IMR-90 (cell line): ENCODE measurements around the gene ELOVL1. TPM values are rescaled to one million over a fixed set of nuclear protein-coding genes. Genes with fewer than 3 reads are reported as not detected.

Experiments
- ATAC-seq: fragments of 200-7000 bp; cut with Tn5 transposase; 2 replicates; pipeline ENCODE4 v1.9.1; 2020; ENCODE audit warnings: low read depth, mild to moderate bottlenecking, moderate library complexity
- BruUV-seq: library from RNA; stranded (reverse); fragments of 400-500 nt; replicated peaks from 2 replicates; lab custom pipeline; 2021; lab: Mats Ljungman, UMichigan
- CTCF ChIA-PET: fragments of 300-600 bp; formaldehyde crosslinking; extraction: SDS; loops from one replicate; lab custom pipeline; 2021; ENCODE audit warnings: antibody characterized with exemption; lab: Yijun Ruan, JAX
- POLR2A ChIA-PET: fragments of 300-600 bp; sonication (Branson Sonifier 250); formaldehyde crosslinking; loops from one replicate; lab custom pipeline; 2022; ENCODE audit warnings: antibody characterized with exemption; ENCODE audit not compliant: unreplicated experiment; lab: Charles Lee
- DNase-seq: peaks from one replicate; pipeline ENCODE4 v3.0.0; 2013
- H2AFZ ChIP-seq: replicated peaks from 2 replicates; pipeline ENCODE3; 2013; ENCODE audit warnings: low read length, mild to moderate bottlenecking; ENCODE audit not compliant: poor library complexity
- H2AK5ac ChIP-seq: 2 replicates; pipeline ENCODE4 v1.6.1; 2013; ENCODE audit warnings: low read depth, low read length, inconsistent platforms
- H2AK9ac ChIP-seq: replicated peaks from 2 replicates; pipeline ENCODE3; 2013; ENCODE audit warnings: mild to moderate bottlenecking, low read depth, low read length, moderate library complexity; ENCODE audit not compliant: poor library complexity
- H2BK120ac ChIP-seq: 2 replicates; pipeline ENCODE4 v1.6.1; 2013; ENCODE audit warnings: low read depth, low read length, inconsistent platforms
- H2BK15ac ChIP-seq: 3 replicates; pipeline ENCODE4 v1.6.1; 2013; ENCODE audit warnings: low read depth, low read length, inconsistent platforms
- H2BK20ac ChIP-seq: 2 replicates; pipeline ENCODE4 v1.6.1; 2013; ENCODE audit warnings: low read depth, mild to moderate bottlenecking, inconsistent platforms, low read length, moderate library complexity
- H2BK5ac ChIP-seq: 2 replicates; pipeline ENCODE4 v1.6.1; 2013; ENCODE audit warnings: mild to moderate bottlenecking, low read depth, low read length, inconsistent platforms; ENCODE audit not compliant: poor library complexity, severe bottlenecking
- H3K14ac ChIP-seq: replicated peaks from 2 replicates; pipeline ENCODE4 v1.6.1; 2013; ENCODE audit warnings: low read depth, low read length, inconsistent platforms
- H3K18ac ChIP-seq: 2 replicates; pipeline ENCODE4 v1.6.1; 2013; ENCODE audit warnings: low read depth, low read length, control low read depth
- H3K23ac ChIP-seq: 2 replicates; pipeline ENCODE4 v1.6.1; 2013; ENCODE audit warnings: low read depth, low read length, inconsistent platforms
- H3K27ac ChIP-seq: 2 replicates; pipeline ENCODE4 v1.5.1; 2013; ENCODE audit warnings: mild to moderate bottlenecking, control low read depth, low read length; ENCODE audit not compliant: insufficient read depth
- H3K27me3 ChIP-seq: 2 replicates; pipeline ENCODE4 v1.6.1; 2013; ENCODE audit warnings: low read length; ENCODE audit not compliant: control insufficient read depth, insufficient read depth
- H3K36me3 ChIP-seq: 2 replicates; pipeline ENCODE4 v1.6.1; 2013; ENCODE audit warnings: low read length, mixed read lengths; ENCODE audit not compliant: control insufficient read depth, insufficient read depth
- H3K4ac ChIP-seq: 2 replicates; pipeline ENCODE4 v1.6.1; 2013; ENCODE audit warnings: low read depth, low read length, inconsistent platforms
- H3K4me1 ChIP-seq: 2 replicates; pipeline ENCODE4 v1.6.1; 2013; ENCODE audit warnings: low read length, mixed read lengths; ENCODE audit not compliant: control insufficient read depth, insufficient read depth
- H3K4me2 ChIP-seq: 2 replicates; pipeline ENCODE4 v1.6.1; 2013; ENCODE audit warnings: low read depth, mild to moderate bottlenecking, control low read depth, low read length, moderate library complexity
- H3K4me3 ChIP-seq: 2 replicates; pipeline ENCODE4 v1.5.1; 2013; ENCODE audit warnings: low read depth, mild to moderate bottlenecking, control low read depth, low read length, moderate library complexity; ENCODE audit not compliant: insufficient read depth
- H3K56ac ChIP-seq: 2 replicates; pipeline ENCODE4 v1.6.1; 2013; ENCODE audit warnings: low read length, inconsistent platforms; ENCODE audit not compliant: insufficient read depth; ENCODE audit errors: extremely low read depth
- H3K79me1 ChIP-seq, 2 experiments: 2 replicates each; pipeline ENCODE4 v1.6.1; 2013; ENCODE audit warnings: low read length in 2 of 2, inconsistent platforms in 1 of 2, low read depth in 1 of 2
- H3K9ac ChIP-seq: 2 replicates; pipeline ENCODE4 v1.6.1; 2013; ENCODE audit warnings: low read depth, low read length, control low read depth
- H3K9me1 ChIP-seq: 2 replicates; pipeline ENCODE4 v1.6.1; 2013; ENCODE audit warnings: low read length, inconsistent platforms; ENCODE audit not compliant: insufficient read depth
- H3K9me3 ChIP-seq: 2 replicates; pipeline ENCODE4 v1.6.1; 2013; ENCODE audit warnings: low read length; ENCODE audit not compliant: control insufficient read depth, insufficient read depth
- H4K20me1 ChIP-seq: 2 replicates; pipeline ENCODE4 v1.6.1; 2013; ENCODE audit warnings: low read length, inconsistent platforms; ENCODE audit not compliant: insufficient read depth
- H4K5ac ChIP-seq: 2 replicates; pipeline ENCODE4 v1.6.1; 2013; ENCODE audit warnings: mild to moderate bottlenecking, low read depth, low read length, control low read depth
- H4K8ac ChIP-seq, 2 experiments: 2 replicates each; pipeline ENCODE4 v1.6.1; 2013; ENCODE audit warnings: low read depth in 2 of 2, low read length in 2 of 2, control low read depth in 1 of 2, inconsistent platforms in 1 of 2
- H4K91ac ChIP-seq: 2 replicates; pipeline ENCODE4 v1.6.1; 2013; ENCODE audit warnings: low read depth, low read length, inconsistent platforms; ENCODE audit not compliant: insufficient read depth
- CEBPB ChIP-seq: IDR thresholded peaks from 2 replicates; pipeline ENCODE4 v1.6.1; 2012; ENCODE audit warnings: low read depth, low read length, improper control_type of control experiment
- FOS ChIP-seq: fragments of 150-350 bp; IDR thresholded peaks from 2 replicates; pipeline ENCODE4 v1.6.1; 2016; ENCODE audit warnings: low read depth, low read length
- NFE2L2 ChIP-seq: fragments of 150-350 bp; IDR thresholded peaks from 2 replicates; pipeline ENCODE4 v1.6.1; 2016; ENCODE audit warnings: low read depth, mild to moderate bottlenecking, low read length
- RAD21 ChIP-seq: IDR thresholded peaks from 2 replicates; pipeline ENCODE4 v1.6.1; 2012; ENCODE audit warnings: low read length, improper control_type of control experiment
- RFX5 ChIP-seq: IDR thresholded peaks from 2 replicates; pipeline ENCODE4 v1.8.0; 2012; ENCODE audit warnings: low read depth, mild to moderate bottlenecking, low read length, moderate library complexity
- WGBS, 2 experiments: methylation state at CpG; one replicate each; pipeline versions ENCODE4 v1.1.5 to v1.1.7; 2013; ENCODE audit warnings: missing lambda C conversion rate in 2 of 2; ENCODE audit not compliant: insufficient read length in 1 of 2; ENCODE audit errors: extremely low coverage in 2 of 2; 5-methylcytosine and 5-hydroxymethylcytosine counted together
- dilution Hi-C: fragments of 300-500 bp; cut with HindIII; formaldehyde crosslinking; loops from one replicate; pipeline ENCODE4 v1.14.3; 2018; ENCODE audit warnings: low sequenced_read_pairs; ENCODE audit not compliant: unreplicated experiment
- in situ Hi-C: fragments of 300-500 bp; cut with MboI; formaldehyde crosslinking; loops from 3 replicates; pipeline ENCODE4 v1.14.3; 2019; ENCODE audit warnings: low sequenced_read_pairs, inconsistent platforms, mixed read lengths
- intact Hi-C: fragments of 100-400 bp; cut with micrococcal nuclease; formaldehyde crosslinking; loops from 2 replicates; pipeline ENCODE4 v1.10.0; 2022
- polyA plus RNA-seq, 3 experiments: library from polyadenylated mRNA; depleted of rRNA; stranded (reverse); fragments of >200 nt; gene quantifications; 2 replicates each; pipeline ENCODE4 v1.2.3, GENCODE V29; 2012; ENCODE audit warnings: low replicate concordance in 1 of 3
- total RNA-seq: library from RNA; depleted of rRNA; stranded (reverse); fragments of >200 nt; gene quantifications from 2 replicates; pipeline ENCODE4 v1.2.3, GENCODE V29; 2012
- TF ChIP-seq, protein P1 (sequence below): conservative IDR thresholded peaks from 2 replicates; pipeline ENCODE4 v1.5.1; 2012; ENCODE audit warnings: mild to moderate bottlenecking, low read depth, low read length, improper control_type of control experiment
- TF ChIP-seq, protein P2 (sequence below): fragments of 150-350 bp; IDR thresholded peaks from 2 replicates; pipeline ENCODE4 v1.6.1; 2017; ENCODE audit warnings: mild to moderate bottlenecking, antibody characterized with exemption, low read length, low read depth

Gene ELOVL1
- total and polyA plus RNA-seq, 2 of the 4 experiments (the other 2 are of a cell fraction): 88.9 to 211 TPM

DNA sequence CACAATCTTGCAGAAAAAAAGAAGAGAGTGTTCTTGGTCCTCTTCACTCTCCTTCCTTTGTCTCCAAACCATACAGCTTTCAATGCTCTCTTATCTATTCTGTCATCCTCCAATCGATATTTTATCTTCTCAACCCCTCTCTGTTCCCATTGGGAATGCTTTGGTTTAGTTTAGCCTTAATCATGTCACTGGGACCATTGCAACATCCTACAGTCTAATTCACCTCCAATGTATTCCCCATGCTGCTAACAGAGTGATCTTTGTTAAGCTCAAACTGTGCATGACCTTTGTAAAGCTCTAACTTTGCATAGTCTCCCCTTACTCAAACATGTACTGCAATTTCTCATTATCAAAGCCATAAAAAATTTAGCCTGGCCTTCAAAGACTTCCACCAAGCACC is 27.3 kb downstream of the ELOVL1 start:
- intact Hi-C loops (no loop called here), in situ Hi-C loops (loop anchor here (5.0 kb wide), 1 partner anchor 33 kb away; no protein-coding TSS in a partner anchor), dilution Hi-C loops (no loop called here)
- H3K27ac ChIP-seq: no peak overlapping the region
- H2AFZ ChIP-seq: no peak overlapping the region
- CTCF ChIA-PET: no interaction called here
- ATAC-seq (no peak), DNase-seq (no peak)
- no peak overlapping the region for H3K23ac ChIP-seq
- peaks cover 11% of the 10 kb centered on the region for H3K27me3 ChIP-seq
- no peak overlapping the region for H4K8ac ChIP-seq
- H3K56ac ChIP-seq: no peak overlapping the region
- no peak overlapping the region for H3K14ac ChIP-seq
- no peak overlapping the region for H2BK15ac ChIP-seq
- no peak overlapping the region for H3K9ac ChIP-seq
- H3K4me3 ChIP-seq: no peak overlapping the region
- H3K4me1 ChIP-seq: peaks cover 6% of the 10 kb centered on the region
- no peak overlapping the region for H2AK9ac ChIP-seq
- no peak overlapping the region for H4K91ac ChIP-seq
- no peak overlapping the region for H3K18ac ChIP-seq
- no peak overlapping the region for H2AK5ac ChIP-seq
- H3K9me3 ChIP-seq: no peaks in the 10 kb centered on the region
- POLR2A ChIA-PET: no interaction called here
- H2BK5ac ChIP-seq: no peak overlapping the region
- H2BK120ac ChIP-seq: no peak overlapping the region
- no peak overlapping the region for H3K4ac ChIP-seq
- no peaks in the 10 kb centered on the region for H3K36me3 ChIP-seq
- H4K20me1 ChIP-seq: no peaks in the 10 kb centered on the region
- no peak overlapping the region for H4K5ac ChIP-seq
- no peak overlapping the region for H3K4me2 ChIP-seq
- H2BK20ac ChIP-seq: no peak overlapping the region
- BruUV-seq: no TSS peak
- H3K9me1 ChIP-seq: peaks cover 6% of the 10 kb centered on the region; the same call in 1 of the 2 replicates
- TF ChIP-seq FOS (no peak), CEBPB (no peak), NFE2L2 (no peak), RFX5 (no peak), RAD21 (no peak)
- TF ChIP-seq, protein P1, sequence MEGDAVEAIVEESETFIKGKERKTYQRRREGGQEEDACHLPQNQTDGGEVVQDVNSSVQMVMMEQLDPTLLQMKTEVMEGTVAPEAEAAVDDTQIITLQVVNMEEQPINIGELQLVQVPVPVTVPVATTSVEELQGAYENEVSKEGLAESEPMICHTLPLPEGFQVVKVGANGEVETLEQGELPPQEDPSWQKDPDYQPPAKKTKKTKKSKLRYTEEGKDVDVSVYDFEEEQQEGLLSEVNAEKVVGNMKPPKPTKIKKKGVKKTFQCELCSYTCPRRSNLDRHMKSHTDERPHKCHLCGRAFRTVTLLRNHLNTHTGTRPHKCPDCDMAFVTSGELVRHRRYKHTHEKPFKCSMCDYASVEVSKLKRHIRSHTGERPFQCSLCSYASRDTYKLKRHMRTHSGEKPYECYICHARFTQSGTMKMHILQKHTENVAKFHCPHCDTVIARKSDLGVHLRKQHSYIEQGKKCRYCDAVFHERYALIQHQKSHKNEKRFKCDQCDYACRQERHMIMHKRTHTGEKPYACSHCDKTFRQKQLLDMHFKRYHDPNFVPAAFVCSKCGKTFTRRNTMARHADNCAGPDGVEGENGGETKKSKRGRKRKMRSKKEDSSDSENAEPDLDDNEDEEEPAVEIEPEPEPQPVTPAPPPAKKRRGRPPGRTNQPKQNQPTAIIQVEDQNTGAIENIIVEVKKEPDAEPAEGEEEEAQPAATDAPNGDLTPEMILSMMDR: no peak
- TF ChIP-seq, protein P2, sequence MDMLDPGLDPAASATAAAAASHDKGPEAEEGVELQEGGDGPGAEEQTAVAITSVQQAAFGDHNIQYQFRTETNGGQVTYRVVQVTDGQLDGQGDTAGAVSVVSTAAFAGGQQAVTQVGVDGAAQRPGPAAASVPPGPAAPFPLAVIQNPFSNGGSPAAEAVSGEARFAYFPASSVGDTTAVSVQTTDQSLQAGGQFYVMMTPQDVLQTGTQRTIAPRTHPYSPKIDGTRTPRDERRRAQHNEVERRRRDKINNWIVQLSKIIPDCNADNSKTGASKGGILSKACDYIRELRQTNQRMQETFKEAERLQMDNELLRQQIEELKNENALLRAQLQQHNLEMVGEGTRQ: no peak
- WGBS, 2 experiments: no CpG with 5 or more reads among the region's 1 CpG
- H3K79me1 ChIP-seq: no peaks in the 10 kb centered on the region
